8988T (cell line): Measurements from ENCODE around the gene RARA.

Experiments used
- DNase-seq: peaks from one replicate; pipeline ENCODE4 v3.0.0; 2011

RARA gene

DNA sequence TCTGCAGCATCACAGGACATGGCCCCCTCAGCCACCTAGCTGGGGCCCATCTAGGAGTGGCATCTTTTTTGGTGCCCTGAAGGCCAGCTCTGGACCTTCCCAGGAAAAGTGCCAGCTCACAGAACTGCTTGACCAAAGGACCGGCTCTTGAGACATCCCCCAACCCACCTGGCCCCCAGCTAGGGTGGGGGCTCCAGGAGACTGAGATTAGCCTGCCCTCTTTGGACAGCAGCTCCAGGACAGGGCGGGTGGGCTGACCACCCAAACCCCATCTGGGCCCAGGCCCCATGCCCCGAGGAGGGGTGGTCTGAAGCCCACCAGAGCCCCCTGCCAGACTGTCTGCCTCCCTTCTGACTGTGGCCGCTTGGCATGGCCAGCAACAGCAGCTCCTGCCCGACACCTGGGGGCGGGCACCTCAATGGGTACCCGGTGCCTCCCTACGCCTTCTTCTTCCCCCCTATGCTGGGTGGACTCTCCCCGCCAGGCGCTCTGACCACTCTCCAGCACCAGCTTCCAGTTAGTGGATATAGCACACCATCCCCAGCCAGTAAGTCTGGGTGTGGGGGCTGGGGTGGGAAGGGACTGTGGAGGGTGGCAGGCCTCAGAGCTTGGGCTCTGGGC lies 22.0 kb downstream of the RARA start:
- no peak for DNase-seq

DNA sequence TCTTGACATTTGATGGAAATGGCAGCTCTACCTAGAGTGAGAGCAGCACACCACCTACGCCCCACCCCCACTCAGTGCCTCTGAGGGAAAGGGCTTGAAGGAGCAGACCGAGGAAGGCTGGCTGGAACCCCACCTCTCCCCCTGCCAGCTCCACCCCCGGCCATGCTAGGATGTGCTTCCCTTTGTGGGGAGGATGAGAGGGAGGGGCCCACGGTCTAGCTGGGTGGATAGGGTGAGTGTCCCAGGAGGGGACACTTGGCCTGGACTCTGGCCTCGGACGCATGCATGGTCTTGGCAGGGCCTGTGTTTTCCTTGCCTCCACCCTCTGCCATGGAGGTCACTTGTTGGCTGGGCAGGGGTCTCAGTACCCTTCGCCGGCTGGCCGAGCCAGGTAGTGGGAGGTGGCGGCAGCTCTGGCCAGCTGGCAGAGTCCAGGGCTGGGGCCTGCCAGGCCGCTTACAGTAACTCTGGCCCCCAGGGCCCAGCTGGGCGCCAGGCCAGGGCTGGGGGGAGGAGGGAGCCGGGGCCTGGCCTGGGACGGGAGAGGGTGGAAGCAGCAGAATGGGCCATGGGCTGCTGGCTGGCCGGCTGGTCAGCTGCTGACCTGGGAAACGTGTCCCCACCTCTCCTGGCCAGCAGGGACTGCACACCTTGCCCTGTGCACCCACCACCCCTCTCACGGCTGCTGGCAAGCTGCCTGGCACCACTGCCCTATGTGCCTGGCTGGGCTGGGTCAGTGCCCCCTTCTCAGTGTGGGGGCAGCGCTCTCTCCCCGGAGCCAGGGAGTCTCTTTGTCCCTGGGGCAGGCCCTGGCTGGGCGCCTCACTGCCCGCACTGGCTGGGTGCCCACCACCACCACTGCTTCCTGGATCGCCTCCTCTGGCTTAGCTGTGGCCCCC lies 23.0 kb downstream of the RARA start:
- no peak for DNase-seq

DNA sequence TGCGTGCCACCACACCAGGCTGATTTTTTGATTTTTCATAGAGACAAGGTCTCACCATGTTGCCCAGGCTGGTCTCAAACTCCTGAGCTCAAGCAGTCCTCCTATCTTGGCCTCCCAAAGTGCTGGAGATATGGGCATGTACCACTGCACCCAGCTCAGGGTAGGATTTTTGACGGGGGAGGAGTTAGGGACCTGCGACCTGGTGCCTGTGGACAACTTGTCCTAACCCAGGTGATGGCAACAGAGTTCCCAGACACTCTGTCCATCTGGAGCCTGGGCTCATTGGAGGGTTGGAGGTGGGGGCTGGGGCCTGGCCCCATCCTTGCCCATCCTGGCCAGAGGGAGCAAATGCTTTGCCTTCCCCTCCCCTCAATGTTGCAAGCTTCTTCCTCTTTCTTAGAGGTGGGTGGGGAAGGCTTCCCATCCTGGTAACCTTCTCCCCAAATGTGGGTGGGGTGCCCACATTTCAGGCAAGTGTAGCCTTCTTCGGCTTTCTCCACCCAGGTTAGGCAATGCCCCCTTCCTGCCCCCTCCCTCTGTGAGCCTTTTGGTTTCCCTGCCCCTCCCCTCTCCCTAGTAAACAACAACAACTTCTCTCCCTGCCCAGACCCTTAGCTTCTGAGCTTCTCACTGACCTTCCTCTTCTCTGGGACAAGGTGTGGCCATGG lies 24.9 kb downstream of the RARA start:
- no peak for DNase-seq

DNA sequence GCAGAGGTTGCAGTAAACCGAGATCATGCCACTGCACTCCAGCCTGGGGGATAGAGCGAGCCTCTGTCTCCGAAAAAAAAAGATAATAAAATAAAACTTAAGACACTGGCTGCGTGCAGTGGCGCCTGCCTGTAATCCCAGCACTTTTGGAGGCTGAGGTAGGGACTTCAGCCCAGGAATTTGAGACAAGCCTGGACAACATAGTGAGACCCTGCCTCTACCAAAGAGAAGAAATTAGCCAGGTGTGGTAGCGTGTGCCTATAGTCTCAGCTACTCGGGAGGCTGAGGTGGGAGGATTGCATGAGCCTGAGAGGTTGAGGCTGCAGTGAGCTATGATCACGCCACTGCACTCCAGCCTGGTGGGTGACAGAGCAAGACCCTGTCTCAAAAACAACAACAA lies 26.6 kb downstream of the RARA start:
- DNase-seq: no peak

DNA sequence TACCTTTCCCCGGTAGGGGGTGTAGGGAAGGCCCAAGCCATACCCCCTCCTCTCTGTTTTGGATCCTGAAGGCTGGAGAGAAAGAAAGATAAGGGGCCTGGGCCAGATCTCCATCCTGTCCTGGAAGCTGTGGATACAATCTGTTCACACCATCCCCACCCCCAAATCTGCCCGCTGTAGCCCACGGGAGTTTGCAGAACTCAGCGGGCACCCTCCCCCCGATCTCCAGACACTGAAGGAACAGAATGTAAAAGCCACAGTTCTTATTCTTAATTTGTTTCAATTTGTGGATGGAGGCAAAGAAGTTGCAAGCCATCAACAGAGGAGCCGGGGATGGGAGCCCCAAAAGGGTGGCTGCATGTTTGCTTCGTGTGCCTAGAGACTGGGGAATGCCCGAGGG lies 28.4 kb downstream of the RARA start:
- no peak for DNase-seq

DNA sequence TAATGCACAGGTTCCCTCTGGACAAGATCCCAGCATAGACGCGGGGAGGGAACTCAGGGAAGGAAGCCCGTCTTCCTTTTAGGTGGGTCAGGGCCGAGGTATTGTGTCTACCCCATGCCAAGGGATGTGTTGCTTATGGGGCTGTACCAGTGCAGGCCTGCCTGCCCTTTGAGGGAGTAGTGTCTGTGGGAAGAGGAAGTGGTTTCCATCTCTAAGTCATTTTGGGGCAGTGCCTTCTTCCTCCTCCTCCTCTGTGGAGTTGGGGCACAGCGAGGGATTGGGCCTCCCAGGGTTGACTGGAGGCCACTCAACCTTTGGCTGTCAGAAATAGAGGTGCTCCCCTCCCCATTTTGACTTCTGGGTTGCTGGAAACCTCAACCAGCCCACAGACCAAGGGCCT lies 29.1 kb downstream of the RARA start:
- no peak for DNase-seq

DNA sequence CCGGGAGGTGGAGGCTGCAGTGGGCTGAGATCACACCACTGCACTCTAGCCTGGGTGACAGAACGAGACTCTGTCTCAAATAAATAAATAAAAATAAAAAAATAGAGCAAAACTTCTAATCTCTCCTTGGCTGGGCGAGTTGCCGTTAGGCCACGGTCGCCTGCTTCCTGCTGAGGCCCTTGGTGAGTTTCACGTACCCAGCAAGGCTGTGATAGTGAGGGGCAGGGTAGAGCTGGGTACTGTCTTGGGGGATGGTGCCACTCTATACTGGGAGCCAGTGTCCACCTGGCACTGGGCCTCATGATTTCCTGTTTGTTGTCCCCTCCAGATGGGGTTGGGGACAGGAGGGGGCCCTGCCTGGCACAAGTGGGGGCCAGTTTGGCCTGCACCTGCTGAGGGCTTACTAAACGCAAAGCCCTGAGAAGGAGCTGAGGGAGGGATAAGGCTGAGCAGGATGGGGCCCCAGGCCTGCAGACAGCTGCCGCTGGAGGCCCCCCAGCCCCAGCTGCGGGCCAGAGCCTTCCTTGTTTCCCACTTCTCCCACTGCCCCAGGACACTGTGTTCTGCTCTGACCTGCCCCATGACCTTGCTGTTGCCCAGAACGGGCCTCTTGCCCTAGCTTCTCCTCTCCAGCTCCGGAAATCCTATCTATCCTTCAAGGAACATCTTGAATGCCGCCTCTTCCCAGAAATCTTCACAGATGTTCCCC lies 30.1 kb downstream of the RARA start:
- DNase-seq: no peak

DNA sequence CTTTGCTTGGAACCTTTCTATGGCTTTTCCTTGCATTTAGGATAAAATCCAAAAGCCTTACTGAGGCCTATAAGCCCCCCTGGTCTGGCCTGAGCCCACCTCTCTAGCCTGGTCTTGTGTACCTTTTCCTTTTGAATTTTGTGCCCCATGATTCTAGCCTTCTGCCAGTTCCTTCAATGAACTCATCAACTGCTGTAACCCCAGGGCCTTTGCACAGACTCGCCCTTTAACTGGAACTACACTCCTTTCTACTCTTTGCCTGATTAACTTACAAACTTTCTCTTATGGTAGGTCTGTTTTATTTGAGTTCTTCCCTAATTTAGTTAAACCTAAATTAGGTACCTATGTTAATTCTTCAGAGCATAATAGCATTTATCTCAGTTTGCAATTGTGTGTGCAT lies 31.3 kb downstream of the RARA start:
- no peak for DNase-seq

DNA sequence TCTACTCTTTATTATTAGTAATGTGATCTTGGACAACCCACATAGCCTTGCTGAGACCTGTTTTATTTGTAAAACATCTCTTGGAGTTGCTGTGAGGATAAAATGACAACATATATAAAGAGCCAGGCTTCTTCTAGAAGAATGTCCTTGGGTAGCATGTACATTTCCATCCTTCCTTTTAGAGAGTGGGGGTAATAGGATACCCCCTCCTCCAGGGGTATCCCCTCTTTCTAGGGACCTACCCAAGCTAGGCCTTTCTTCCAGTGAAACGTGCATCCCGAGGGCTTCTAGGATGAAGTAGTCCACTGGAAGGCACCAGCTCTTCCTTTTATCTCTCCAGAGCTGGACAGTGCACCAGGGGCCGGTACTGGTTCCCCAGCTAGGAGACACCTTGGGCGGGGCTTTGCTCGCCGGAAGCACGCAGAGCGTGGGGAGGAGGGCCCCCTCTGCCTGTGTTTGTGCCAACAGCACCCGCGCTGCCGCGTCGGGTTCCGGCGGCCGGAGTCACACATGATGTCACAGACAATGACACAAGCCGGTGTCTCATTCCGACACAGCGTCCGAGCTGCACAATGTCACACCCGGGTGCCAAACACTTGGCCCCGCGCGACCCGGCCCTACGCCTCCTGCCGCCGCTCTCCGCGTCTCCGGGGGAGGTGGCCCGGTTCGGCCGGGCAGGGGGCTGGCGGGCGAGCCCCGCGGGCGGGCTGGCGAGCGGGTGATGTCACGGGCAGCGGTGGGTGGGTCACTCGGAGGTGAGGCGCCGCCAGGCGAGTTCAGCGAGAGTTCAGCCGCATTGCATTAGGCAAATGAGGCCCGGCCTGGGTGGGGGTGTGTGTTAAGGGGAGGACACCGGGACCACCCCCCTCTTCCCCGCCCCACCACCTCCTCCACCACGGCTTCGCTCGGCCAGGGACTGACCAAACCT lies 32.2 kb downstream of the RARA start:
- DNase-seq: peak; percentile 72

DNA sequence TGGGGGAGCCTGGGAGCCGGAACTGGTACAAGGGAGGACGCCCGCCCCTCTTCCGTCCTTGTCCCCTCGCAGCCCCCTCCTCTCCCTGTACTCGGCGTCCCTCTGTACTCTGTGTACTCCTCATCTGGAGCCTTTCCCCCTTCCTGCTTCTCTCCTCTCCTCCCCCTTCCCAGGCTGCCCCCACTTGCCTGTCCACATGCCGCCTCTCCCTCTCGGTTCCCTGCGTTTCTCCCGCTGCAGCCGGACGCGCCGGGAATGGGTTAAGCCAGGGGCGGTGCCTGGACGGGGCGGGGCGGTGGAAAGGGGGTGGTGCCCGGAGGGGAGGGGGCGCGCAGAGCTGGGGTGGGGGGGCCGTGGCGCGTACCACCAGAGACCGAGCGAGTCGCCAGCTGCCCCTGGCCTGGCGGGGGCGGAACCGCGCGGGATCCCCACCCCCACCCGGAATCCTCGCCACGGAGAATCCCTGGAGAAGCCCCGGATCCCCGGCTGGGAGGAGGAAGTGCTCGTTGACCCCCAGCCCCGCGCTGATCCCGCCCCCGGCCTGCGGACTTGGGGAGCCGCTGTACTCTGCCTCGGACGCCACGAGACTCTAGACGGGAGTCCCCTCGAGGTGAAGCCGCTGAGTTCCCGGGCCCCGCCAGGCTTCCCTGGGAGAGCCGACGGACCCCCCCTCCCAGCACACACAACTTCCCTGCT lies 33.0 kb downstream of the RARA start:
- DNase-seq: peak; percentile 82

DNA sequence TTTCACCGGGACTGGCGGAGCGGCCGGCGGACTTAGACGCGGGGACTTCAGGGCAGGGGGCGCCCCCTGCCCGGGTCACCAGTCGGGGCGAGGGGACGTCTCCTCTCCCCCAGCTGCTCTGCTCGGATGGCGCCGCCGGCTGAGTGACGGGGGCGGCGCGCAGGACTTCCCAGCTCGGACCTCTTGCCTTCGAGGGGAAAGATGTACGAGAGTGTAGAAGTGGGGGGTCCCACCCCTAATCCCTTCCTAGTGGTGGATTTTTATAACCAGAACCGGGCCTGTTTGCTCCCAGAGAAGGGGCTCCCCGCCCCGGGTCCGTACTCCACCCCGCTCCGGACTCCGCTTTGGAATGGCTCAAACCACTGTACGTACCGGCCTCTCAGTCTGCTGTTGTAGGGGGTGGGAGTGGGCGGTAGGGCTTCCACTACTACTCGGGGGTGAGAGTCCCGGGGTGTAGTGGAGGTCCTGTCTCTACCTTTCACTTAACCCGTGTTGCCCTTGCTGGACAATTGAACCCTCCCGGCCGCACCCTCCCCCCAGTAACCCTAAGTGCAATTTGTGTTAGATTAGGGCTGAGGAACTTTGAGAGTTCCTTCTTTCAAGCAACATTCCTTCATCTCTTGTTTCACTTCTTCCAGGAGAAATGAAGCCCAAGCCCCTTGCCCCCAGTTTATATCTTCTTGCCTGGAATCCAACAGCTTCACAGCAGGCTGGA lies 33.7 kb downstream of the RARA start:
- no peak for DNase-seq

DNA sequence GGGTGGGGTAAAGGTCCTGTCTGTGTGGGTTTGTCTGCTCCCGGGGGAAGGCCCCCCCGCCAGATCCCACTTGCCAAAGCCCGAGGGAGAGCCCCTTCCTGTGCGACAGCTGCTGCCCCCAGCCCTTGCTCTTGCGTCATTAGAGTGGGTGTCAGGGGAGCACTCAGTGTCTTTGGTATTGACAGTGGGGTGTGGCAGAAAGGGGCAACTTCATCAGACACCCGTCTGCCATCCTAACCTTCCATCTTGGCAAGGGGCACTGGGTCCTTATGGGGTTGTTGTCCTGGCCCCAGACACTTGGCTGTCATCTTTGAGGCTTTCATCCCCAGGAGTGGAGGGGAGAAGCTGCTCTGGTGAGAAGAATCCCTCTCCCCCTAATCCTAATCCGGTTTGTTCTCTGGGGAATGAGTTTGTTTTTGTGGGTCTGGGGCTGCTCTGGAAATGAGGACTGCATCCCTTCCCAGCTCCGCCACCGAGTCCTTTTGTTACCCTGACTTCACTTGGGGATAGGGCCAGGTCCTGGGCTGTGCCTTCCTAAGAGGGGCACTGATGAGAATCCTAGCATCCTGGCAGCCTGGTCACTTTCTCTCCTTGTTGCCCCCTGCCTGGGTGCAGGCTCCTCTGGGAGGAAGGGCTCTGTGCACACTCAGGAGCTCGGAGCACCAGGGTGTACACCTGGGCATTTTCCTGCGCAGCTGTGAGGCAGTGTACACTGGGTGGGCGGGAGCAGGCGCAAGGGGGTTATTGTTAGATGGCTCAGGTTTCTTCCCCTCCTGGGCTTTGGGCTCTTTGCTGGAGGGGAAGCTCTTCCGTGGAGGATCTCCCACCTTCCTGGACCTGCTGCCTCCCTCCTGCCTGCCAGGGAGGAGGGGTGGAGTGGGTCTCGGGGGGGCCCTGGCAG lies 34.5 kb downstream of the RARA start:
- DNase-seq: no peak

DNA sequence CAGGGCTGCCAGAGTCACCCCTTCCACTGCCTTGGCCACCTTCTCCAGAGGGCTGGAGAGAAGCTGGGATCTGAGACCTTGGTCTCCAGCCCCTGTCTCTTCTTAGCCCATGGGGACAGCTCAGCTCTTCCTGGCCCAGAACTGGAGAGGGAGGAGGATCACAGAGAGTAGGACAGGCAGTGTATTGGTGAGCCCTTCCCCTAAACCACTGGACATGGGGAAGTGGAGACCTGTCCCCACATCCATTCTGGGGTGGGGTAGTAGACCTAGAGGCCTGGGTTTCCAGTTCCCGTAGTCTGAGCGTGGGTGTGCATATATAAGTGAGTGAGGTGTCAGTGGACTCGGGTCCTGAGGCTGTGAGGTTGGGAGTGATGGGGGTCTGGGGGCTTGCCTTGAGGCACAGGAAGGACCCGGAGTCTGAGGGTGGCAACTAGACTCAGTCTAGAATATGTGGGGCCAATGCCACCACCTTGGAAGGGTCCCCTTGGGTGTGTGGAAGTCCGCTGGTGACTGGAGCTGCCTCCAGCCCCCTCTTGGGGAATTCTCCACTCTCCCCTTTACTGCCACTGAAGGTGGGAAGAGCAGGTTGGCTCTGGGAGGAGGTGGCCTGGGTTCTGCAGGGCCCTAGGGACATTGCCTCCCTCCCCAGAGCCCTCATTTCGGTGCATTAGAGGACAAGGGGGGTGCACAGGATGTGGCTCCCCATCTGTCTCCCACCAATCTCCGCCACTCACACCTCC lies 35.6 kb downstream of the RARA start:
- DNase-seq: no peak

DNA sequence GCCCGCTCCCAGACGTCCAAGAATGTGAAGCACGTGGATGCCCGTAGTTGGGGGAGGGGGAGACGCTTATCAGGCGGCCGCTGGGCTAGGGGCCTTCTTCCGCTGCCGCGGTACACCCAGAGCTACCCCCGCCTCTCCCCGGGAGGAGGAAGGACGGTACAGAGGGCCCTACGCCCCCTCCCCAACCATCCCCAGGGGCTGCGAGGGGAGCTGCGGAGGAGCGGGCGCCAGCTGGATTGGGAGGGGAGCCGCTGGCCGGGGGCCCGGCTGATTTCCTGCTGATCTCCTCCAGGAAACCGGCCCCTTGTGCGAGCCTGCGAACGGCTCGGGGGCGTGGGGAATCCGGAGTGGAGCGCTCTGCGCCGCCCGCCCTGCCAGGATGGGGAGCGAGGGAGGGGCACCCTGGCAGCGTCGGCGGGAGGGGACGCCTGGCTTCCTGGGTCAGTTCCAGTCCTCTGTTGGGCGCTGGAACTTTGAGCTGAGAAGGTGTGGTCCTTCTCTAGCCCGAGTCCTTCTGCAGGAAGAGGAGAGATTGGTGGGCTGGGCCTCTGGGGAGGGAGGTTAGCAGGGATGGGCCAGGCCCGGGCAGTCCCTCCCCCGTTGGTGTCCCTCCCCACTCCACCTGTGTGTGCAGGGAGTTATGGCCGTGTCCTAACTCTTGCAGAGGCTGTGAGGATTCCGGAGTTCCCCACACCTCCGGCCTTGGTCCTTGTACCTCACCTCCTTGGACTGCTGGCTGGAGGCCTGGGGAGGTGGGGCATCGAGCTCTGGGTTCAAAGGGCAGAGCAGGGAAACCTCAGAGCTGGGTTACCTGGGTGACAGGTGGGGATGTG lies 36.4 kb downstream of the RARA start:
- peak; percentile 84 for DNase-seq

DNA sequence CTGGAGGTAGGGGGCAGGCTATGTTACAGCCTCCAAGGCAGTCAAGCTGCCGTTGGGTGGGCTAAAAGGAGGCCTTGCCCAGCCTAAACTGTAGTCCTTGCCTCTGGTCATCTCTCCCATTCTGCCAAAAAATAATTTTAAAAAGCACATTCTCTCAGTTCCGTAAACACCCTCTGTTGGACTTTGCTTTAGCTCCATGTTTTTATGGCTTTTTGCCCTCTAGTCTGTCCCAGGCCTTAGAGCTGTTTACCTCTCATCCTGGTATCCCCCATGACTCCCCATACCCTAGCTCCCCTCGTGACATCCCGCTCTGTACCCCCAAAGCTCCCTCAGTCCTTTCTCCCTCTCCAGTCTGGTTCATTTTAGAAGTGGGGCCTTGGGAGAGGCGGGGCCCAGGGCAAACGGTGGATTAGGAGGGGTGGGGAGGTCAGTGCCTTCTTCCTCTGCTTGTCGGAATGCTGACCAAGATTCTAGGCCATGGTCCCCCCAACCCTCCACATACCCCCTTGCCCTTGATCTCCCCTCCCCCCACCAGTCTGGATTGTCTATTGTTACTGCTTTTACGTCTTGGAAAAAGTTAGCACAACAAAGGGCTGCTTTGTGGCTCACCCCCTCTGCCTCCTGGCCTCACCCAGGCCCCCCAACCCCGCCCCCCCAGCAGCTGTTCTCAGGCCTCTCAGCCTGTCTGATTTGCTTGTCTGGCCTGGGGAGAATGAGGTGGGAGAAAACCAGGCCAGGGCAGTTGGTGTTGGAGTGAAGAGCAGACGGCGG lies 37.2 kb downstream of the RARA start:
- no peak for DNase-seq

DNA sequence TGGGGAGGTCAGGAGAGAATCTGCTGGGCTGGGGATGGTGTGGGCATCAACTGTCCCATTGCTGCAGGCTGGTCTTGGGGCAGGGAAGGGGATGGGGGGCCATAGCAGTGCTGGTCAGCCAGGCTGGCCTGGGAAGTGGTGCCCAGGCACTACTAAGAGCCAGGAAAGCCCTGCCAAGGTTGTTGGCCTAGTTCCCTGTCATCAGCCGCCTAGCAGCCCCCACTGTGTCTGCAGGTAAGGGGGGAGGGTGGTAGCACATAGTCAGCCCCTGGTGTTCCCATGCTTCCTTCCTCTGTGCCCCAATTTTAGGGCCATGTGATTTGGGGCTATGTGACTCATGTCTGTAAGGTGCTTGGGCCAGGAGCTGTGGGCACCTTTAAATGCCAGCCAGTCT lies 37.8 kb downstream of the RARA start:
- no peak for DNase-seq
